ENCODE data around the gene NANOS1.

- no peak for TF ChIP-seq CTCF (IDR thresholded peaks at IDR 0.05 in 8 of 11, conservative IDR thresholded peaks at IDR 0.05 in 3 of 11)
- TF ChIP-seq POLR2AphosphoS5 (IDR thresholded peaks at IDR 0.05) = no peak
- no peak for TF ChIP-seq POLR2A (IDR thresholded peaks at IDR 0.05)
Measured at GRCh38 chr10:119023553-119023868, 6.0 kb upstream of the NANOS1 start.

All from spleen (tissue), 7 donors.